SKM-1 treated with dmso at 0.1 percent for 144 hours (cell line): Measurements from ENCODE around the gene BASP1.
"Not testable (repeated sequence)": the region's sequence is repeated elsewhere in the genome, so short reads cannot be mapped to it uniquely, and the experiment has no call there.

Experiments used
- DNase-seq: peaks from one replicate; lab custom pipeline; 2025; ENCODE audit not compliant: unreplicated experiment; lab: John Stamatoyannopoulos, UW

The BASP1 gene

GRCh38 chr5:17222664-17223063 is 5.2 kb downstream of the BASP1 start:
- DNase-seq: no peak

DNA sequence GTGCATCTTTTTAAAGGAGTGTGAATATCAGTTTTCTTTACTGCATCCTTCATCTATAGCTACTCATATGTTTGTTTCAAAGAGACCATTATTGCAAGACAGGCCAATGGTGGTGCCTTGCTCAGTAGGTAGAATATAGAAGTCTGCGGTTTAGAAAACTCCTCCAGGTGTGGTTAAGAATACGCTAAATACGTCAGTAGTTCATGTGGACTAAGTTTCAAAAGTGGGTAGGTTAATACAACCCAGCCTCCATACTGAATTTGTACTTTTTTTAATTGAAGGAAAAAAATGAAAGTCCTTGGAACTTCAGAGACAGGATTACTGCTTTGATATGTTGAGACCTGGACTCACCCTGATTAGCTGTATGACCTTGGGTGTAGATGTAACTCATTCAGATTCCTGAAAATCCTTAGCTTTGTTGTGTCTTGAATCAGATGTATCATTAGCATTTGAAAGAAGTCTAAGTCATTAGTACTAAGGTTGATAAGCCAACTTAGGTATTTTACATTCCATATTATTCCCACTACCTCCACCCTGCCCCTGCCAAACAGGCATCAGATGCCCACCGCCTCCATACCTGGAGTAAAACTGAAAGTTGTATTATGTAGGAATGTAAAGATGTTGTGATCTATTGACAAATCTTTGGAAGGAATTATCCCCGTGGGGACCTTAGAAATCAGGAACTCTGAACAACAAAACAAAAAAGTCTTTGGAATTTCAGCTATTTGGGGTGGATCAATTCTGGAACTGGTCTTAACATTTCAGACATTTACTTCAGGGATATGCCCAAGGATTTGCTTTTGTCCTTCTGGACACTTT is 6.1 kb downstream of the BASP1 start:
- no peak for DNase-seq

GRCh38 chr5:17224858-17225511 is 7.6 kb downstream of the BASP1 start:
- DNase-seq: no peak

GRCh38 chr5:17225520-17225919 is 8.1 kb downstream of the BASP1 start:
- no peak for DNase-seq

- DNase-seq: no peak
These were observed 10.4 kb downstream of the BASP1 start for GRCh38 chr5:17227868-17228267.

DNA sequence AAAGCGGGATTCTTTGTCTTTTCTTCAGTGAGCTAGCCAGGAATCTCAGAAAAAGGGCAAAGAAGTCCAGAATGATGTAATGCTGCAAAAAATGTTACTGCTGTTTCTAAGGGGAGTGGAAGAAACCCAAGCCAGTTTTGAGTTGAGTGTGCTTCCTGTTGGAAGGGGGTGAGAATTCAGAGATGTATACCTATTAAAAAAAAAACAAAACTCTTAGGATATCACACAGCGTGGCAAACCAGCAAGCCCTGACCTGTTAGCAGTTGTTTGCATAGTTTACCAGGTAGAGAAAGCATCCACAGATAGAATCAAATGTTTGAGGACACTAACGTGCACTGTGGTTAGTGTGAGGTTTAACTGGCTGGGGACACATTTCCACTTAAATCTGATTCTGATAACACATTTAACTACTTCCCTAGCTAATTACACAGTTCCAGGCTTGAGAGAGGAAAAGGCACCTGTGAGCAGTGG is 11.4 kb downstream of the BASP1 start:
- no peak for DNase-seq

- DNase-seq: no peak
These were observed 11.9 kb downstream of the BASP1 start for GRCh38 chr5:17229313-17229712.

DNA sequence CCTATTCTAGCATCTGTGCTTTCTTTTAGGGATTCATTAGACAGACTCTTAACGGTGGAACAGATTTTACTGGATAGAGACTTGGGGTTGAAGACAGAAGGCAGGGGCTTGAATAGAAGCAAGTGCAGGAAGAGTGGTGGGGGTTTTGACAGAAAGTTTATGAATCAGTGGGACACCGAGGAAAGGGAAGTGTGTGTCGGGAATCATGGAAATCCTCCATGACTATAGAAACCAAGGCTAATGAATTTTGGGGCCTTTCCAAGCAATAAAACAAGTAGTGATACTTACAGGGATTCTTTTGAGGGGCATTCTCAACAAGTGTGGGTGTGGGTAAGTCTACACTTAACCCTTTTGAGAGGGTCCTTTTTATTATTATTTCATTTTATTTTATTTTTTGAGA is 12.8 kb downstream of the BASP1 start:
- DNase-seq: no peak

DNA sequence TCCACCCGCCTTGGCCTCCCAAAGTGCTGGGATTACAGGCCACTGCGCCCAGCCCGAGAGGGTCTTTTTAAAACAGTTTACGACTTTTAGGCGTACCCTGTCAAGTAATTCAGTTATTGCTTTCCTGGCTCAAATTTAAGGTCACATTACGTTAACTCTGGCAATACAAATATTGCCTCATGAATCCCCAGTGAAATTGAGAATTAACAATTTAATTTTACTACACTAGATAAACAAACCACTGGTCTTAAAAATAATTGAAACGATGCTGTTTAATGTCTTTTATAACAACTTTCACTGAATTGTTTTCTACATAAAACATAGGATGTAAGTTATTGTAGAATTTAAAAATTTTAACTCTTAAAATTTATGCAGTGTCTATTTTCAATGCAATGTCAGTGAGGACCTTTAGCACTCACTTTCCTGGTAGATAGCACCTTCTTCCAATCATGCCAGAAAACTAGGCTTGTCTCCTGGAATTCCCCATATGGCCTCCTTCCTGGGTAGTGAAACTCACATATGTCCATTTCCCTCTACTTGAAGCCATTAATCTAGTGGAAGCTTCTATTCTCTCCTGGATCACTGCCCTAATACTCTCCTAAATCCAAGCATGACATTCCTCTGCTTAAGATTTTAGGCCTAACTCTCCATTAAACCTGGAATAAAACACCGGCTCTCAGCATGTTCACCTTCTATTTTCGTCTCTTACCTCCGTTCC is 13.5 kb downstream of the BASP1 start:
- no peak for DNase-seq

GRCh38 chr5:17232405-17232804 is 15.0 kb downstream of the BASP1 start:
- DNase-seq: no peak

DNA sequence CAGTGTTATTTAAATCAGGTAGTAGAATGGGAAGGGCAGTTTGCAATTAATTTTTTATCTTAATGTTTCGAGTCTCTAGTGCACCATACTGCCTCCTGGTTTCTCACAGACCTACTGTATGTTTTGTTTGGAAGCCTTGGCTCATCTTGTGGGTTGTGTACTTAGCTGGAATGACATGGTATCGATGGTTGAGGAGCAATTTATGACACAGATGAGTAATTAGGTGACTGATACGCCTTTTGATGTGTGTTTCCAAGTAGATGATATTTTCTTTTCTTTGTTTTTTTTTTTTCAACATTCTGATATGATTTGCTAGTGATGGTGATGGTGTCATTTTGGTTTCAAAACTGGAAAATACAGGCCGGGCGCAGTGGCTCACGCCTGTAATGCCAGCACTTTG is 16.1 kb downstream of the BASP1 start:
- no peak for DNase-seq

DNA sequence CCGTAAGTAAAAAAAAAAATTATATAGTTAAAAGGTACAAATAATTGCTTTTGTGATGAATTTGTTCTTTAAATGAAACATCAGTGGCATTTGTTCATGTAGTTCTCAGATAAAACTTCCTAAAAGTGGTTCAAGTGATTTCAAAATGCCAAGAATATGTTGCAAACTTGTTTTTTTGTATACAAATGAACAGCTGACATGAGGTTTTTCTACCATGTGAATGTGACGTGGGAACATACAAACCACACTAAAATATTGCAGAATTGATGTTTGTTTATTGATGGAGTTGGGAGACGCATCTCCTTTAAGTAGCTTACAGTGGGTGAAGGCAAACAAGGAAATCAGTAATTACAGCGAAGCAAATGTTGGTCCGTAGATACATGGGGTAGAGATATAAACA is 16.9 kb downstream of the BASP1 start:
- DNase-seq: no peak

- no peak for DNase-seq
These were observed 18.4 kb downstream of the BASP1 start for GRCh38 chr5:17235731-17236330.

GRCh38 chr5:17238521-17239041 is 21.1 kb downstream of the BASP1 start:
- no peak for DNase-seq

- no peak for DNase-seq
These were observed 22.5 kb downstream of the BASP1 start for GRCh38 chr5:17239953-17240352.

DNA sequence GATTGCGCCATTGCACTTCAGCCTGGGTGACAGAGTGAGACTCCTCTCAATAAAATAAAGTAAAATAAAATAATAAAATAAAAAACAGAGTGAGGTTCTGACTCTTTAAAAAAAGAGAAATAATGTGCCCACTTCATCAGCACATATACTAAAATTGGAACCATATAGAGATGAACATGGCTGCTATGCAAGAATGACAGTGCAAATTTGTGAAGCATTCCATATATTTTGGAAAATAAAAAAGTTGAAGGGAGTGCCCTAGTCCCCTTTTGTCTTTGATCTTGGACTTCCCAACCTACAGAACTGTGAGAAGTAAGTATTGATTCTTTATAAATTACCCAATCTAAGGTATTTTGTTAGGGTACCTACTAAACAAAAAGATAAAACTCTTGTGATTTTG is 23.1 kb downstream of the BASP1 start:
- DNase-seq: no peak

- no peak for DNase-seq
These were observed 24.2 kb downstream of the BASP1 start for GRCh38 chr5:17241635-17242034.

- DNase-seq: no peak
These were observed 26.0 kb downstream of the BASP1 start for GRCh38 chr5:17243287-17244063.

DNA sequence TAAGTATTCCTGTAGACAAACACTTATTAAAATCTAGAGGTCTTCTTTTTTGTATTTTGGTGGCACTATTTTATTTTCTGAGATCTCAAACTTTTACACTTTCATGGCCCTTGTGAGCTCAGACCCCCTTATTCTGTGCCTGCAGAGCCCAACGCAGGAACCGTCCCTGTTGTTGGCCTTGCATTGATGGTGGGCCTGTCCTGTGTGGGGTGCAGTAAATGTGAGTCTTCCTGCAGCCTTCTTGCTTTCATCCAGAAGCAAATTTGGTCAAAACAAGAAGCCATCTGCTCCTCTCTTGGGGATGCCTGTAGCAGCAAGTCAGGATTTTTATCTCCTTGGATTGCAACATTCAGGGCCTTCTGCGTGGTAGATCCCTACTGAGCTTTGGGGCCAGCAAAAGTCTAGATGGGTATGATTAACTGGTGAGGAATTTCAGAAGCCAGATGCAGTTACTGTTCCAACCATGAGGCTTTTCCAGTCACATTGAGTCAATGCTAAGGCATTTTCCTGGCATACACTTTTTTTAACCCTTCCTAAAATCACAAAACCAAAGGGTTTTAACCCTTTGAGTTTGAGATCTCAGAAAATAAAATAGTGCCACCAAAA is 31.7 kb downstream of the BASP1 start:
- DNase-seq: peak; percentile 12

GRCh38 chr5:17249841-17250240 is 32.4 kb downstream of the BASP1 start:
- DNase-seq: not testable (repeated sequence)
